DMS153 treated with DMSO at 0.1 percent for 48 hours (cell line): Measurements from ENCODE around the gene SWSAP1.
"Not testable (repeated sequence)": the region's sequence is repeated elsewhere in the genome, so short reads cannot be mapped to it uniquely, and the experiment has no call there.

ENCODE experiments used
- DNase-seq: peaks from one replicate; lab custom pipeline; 2025; ENCODE audit not compliant: unreplicated experiment; lab: John Stamatoyannopoulos, UW

The SWSAP1 gene

DNA sequence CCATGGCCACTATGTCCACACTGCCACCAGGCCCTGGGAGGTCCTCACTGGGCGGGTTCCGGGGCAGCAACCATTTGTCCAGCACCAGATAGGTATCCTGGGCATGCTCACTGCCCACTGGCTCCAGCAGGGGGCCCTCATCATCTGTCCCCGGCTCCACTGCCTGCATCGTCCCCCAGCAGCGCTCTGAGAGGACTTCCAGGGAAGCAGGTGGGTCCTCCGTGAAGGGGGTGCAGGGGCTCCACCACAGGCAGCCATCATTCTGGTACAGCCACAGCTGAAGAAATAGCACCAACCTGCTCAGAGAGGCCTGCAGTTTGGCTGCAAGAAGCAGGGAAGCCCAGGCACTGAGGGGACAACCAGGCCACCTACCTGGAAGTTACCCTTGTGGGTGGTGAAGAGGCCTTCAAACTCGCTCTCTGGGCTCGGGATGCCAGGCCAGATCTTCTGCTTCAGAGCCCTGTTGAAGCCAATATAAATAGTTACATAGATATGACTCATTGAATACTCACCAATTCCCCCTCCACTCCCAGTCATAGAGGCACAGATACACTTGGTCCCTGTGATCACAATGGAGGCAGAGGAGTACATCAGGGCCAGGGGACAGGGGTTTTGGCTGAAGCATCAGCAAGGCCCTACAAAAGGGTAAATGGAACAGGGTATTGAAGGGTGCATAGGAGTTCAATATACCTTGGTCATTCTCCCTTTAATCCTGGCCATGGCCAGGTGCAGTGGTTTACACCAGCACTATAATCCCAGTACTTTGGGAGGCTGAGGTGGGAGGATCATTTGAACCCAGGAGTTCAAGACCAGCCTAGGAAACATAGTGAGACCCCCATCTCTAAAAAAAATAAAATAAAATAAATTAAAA, 4.1 kb downstream of the SWSAP1 start:
- DNase-seq, result no peak

DNA sequence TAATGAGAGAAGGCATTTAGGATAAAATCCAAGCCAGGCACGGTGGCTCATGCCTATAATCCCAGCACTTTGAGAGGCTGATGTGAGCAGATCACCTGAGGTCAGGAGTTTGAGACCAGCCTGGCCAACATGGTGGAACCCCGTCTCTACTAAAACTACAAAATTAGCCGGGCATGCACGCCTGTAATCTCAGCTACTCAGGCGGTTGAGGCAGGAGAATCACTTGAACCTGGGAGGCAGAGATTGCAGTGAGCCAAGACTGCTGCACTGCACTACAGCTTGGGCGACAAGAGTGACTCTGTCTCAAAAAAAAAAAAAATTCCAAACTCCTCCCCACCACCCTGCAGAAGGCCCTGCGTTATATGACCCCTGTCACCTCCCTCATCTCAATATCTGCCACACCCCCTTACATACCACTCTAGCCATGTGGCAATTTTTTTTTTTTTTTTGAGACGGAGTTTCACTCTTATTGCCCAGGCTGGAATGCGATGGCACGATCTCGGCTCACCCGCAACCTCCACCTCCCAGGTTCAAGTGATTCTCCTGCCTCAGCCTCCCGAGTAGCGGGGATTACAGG, 4.9 kb downstream of the SWSAP1 start:
- not testable (repeated sequence) for DNase-seq

DNA sequence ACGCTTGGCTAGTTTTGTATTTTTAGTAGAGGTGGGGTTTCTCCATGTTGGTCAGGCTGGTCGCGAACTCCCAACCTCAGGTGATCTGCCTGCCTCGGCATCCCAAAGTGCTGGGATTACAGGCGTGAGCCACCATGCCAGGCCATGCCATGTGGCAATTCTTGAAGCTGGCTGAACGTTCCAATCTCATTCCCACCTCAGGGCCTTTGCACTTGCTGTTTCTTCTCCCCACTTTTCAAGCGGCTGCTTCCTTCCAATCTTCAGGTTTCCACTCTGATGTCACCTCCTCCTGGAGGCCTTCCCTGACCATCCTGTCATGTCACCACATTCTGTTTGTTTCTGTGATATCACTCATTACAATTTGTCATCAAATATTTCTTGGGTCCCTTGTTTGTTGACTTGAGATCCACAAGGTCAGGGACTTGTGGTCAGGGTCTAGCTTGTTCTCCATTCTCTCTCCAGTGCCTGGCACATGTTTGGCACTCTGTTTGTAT, 5.4 kb downstream of the SWSAP1 start:
- DNase-seq, result no peak

DNA sequence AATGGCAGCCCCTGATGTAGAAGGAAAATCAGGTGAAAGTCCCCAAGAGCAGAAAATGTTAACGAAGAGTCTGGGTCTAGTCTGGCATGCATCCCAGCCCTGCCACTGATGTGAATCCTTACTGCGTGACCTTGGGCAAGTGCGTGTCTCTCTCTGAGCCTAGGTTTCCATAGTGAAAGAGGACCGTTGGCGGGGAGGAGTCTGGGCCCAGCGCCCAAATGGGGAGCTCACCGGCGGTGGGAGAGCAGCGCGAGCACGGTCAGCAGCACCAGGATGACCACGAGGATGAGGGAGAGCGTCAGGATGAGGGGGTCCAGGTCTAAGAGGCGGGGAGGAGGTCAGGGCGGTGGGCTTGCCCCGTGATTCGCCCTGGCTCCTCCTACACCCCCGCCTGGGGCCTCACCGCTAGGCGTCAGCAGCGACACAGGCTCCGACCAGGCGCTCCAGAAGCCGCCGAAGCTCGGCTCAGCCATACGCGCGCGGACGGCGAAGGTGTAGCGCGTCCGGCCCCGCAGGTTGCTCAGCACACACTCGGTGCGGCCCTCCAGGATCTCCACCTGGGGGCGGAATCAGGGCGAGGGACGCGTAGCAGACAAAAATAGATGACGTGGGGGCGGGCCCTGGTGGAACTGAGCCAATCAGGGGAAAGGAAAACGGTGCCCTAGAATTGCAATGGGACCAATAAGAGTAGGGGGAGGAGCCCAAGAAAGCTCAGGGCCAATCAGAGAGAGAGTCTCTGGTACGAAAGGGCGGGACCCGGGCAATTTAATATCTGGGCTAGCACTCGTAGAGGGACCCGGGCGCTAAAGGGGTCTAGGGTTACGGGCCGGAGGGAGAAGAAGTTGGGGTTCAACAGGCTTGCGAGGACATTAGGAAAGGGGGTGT, 6.4 kb downstream of the SWSAP1 start:
- DNase-seq, result peak; percentile 96

- peak; percentile 7 for DNase-seq
Measured at GRCh38 chr19:11382898-11383705, 8.6 kb downstream of the SWSAP1 start.

DNA sequence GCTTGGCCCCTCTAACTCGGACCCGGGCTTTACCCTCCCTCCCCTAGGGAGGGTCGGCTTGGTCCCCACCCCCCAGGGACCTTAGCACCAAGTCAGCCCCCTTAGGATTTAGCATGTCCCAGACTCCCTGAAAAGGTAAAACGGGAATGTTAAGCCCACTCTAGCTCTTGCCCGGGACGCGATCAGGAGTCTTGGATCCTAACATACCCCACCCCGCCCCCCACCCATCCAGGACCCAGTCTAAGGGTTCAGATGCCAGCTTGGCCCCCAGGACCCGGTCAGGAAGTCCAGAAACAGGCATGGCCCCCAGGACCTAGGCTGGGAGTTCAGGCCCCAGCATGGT, 9.2 kb downstream of the SWSAP1 start:
- DNase-seq, result no peak

- DNase-seq, result no peak
Measured at GRCh38 chr19:11384778-11385129, 10.3 kb downstream of the SWSAP1 start.

GRCh38 chr19:11387162-11388034, 12.9 kb downstream of the SWSAP1 start:
- DNase-seq, result peak; percentile 42

GRCh38 chr19:11390359-11390758, 15.9 kb downstream of the SWSAP1 start:
- DNase-seq, result no peak

GRCh38 chr19:11390933-11391680, 16.6 kb downstream of the SWSAP1 start:
- no peak for DNase-seq

GRCh38 chr19:11397089-11397610, 22.7 kb downstream of the SWSAP1 start:
- no peak for DNase-seq

GRCh38 chr19:11399667-11400066, 25.2 kb downstream of the SWSAP1 start:
- no peak for DNase-seq

- DNase-seq, result no peak
Measured at GRCh38 chr19:11400798-11401197, 26.3 kb downstream of the SWSAP1 start.

DNA sequence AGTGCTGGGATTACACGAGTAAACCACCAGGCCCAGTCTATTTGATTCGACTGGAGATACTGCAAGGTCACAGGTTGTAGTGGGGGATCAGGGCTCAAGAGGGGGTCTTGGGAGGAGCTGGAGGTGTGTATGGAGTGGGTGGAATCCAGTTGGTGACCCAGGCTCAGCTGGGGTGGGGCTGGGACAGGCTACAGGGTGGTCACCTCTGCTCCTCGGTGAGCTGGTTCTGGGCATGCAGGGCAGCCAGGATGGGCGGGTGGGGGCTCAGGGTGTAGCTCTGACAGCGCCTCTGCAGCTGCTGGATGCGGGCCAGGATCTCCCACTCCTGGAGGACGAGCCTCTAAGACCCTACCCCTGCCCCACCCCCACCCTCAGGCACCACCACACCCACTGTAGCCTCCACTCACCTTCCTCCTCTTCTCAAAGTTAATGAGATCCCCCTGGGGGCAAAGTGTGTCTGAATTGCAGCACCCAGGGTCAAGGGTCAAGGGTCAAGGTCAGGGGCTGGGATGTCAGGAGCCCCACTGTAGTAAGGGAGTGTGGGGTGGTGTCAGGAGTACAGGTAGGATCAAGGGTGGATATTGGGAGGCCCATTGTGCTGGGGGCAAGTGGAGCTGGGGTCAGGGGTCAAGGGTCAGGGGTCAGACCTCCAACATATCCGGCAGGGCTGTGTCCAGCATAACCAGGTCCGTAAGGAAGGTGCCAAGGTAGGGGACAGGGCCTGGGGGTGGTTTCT, 27.5 kb downstream of the SWSAP1 start:
- no peak for DNase-seq

- no peak for DNase-seq
Measured at GRCh38 chr19:11404588-11405222, 30.2 kb downstream of the SWSAP1 start.

DNA sequence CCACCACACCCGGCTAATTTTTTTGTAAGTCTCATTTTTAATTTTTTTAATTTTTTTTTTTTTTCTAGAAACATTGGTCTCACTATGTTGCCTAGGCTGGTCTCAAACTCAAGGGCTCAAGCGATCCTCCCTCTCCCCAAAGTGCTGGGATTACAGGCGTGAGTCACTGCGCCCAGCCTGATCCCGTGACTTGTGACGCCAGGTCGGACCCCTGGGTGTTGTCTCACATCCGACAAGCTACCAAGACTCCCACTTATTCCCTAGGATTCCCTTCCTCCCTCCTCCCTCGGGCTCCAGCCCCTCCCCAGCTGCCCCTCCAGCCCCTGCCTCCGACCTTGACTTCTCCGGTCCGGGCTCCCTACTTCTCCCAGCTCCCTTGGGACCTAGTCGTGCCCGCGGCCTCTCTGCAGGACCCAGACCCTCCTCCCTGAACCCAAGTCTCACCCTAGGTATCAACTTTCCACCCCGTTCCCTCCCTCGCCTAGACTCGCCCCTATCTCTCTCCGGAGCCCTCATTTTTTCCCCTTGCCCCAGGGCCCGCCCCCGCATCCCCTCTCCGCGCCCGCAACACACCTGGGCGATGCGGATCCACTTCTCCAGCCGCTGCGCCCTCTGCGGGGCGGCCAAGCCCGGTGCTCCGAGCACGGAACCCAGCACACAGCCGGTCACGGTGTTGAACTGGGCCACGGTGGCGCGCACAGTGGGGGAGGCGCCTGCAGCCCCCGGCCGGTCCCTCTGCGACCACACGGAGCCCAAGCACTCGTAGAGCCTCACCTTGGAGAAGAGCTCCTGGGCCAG, 31.6 kb downstream of the SWSAP1 start:
- DNase-seq, result no peak

DNA sequence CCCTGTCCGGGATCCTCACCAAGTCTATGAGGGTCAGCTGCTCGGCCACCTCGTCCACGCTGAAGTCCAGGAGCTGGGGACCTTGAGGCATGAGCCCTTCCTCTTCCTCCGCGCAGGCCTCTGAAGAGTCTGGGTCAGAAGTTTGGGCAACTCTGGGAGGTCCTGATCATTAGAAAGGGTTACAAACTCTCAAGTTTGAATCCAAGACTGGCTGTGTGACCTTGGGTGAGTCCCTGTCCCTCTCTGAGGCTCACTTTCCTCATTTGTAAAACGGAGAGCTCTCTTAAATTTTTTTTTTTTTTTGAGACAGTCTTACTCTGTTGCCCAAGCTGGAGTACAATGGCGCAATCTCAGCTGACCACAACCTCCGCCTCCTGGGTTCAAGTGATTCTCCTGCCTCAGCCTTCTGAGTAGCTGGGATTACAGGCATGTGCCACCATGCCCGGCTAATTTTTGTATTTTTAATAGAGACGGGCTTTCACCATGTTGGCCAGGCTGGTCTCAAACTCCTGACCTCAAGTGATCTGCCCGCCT, 32.3 kb downstream of the SWSAP1 start:
- not testable (repeated sequence) for DNase-seq
